ENCODE data around the gene DCX. TPM values are rescaled to one million over a fixed set of nuclear protein-coding genes. Genes with fewer than 3 reads are reported as not detected.

The DCX gene
- polyA plus RNA-seq, 1 donor (not counting 4 experiments of a cell fraction or from before 2014, with no cell fraction given), result not detected

DNA sequence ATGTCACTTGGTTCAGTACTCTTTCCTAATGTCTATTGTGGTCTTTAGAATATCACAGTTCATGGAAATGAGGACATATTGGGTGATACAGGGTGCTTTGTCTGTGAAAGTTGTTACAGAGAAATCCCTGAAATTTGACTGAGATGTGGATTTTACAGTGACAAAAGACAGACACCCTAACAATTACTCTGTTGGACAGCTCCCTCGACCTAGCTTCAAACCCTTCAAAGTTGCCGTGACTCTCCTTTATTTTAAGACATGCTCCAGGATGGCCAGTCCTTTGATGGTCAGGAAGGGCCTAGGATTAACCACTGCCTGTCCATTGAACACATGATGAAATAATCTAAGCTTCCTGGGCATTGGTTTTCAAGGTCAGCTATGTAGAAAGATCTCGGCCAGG lies 4.0 kb downstream of the DCX start:
- Histone ChIP-seq H3K9me3 (ENCODE audit: control insufficient read depth, low read depth, low read length) (no peaks in the 10 kb centered on the region), H3K9ac (ENCODE audit: control insufficient read depth, extremely low read depth, insufficient read depth, low read length) (no peak overlapping the region), H3K27me3 (ENCODE audit: control insufficient read depth, extremely low read depth, insufficient read depth, low read length) (peaks cover 2% of the 10 kb centered on the region), H3K79me2 (ENCODE audit: control insufficient read depth, insufficient read depth, low read length) (no peaks in the 10 kb centered on the region), H3K4me1 (ENCODE audit: control insufficient read depth, extremely low read depth, insufficient read depth, low read length) (no peaks in the 10 kb centered on the region), H3K36me3 (ENCODE audit: control insufficient read depth in 2 of 2, extremely low read depth in 1 of 2, insufficient read depth in 2 of 2, low read length in 2 of 2) (no peaks in the 10 kb centered on the region), H4K20me1 (ENCODE audit: control insufficient read depth, extremely low read depth, insufficient read depth, low read length) (no peaks in the 10 kb centered on the region), H3K9me1 (ENCODE audit: control insufficient read depth, extremely low read depth, insufficient read depth, low read length) (no peaks in the 10 kb centered on the region), H3K4me2 (ENCODE audit: control insufficient read depth, extremely low read depth, insufficient read depth, low read depth, low read length) (no peak overlapping the region), H3K27ac (ENCODE audit: control insufficient read depth, insufficient read depth, low read length) (no peak overlapping the region), H3K4me3 (ENCODE audit: control insufficient read depth in 2 of 3, extremely low read depth in 1 of 3, insufficient read depth in 2 of 3, low read depth in 1 of 3, low read length in 3 of 3) (no peak overlapping the region), H2AFZ (ENCODE audit: control insufficient read depth, low read length) (no peak overlapping the region)
- no peak for FAIRE-seq
- no peak for TF ChIP-seq EZH2 (IDR thresholded peaks at IDR 0.05; ENCODE audit: low read length)
- TF ChIP-seq, protein P1, sequence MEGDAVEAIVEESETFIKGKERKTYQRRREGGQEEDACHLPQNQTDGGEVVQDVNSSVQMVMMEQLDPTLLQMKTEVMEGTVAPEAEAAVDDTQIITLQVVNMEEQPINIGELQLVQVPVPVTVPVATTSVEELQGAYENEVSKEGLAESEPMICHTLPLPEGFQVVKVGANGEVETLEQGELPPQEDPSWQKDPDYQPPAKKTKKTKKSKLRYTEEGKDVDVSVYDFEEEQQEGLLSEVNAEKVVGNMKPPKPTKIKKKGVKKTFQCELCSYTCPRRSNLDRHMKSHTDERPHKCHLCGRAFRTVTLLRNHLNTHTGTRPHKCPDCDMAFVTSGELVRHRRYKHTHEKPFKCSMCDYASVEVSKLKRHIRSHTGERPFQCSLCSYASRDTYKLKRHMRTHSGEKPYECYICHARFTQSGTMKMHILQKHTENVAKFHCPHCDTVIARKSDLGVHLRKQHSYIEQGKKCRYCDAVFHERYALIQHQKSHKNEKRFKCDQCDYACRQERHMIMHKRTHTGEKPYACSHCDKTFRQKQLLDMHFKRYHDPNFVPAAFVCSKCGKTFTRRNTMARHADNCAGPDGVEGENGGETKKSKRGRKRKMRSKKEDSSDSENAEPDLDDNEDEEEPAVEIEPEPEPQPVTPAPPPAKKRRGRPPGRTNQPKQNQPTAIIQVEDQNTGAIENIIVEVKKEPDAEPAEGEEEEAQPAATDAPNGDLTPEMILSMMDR (optimal IDR thresholded peaks at IDR 0.05 in 1 of 3, IDR thresholded peaks at IDR 0.05 in 1 of 3, conservative IDR thresholded peaks at IDR 0.05 in 1 of 3; ENCODE audit: extremely low read depth in 1 of 3, insufficient read depth in 2 of 3, low read length in 3 of 3), result no peak
- dilution Hi-C loops (cut with MboI; ENCODE audit: extremely low pct_ligation_motif_present, low sequenced_read_pairs), result no loop called here
- DNase-seq (ENCODE audit: low read depth, low spot score), result no peak

- Histone ChIP-seq H4K20me1 (ENCODE audit: control insufficient read depth, extremely low read depth, insufficient read depth, low read length) (no peaks in the 10 kb centered on the region), H3K27me3 (ENCODE audit: control insufficient read depth, extremely low read depth, insufficient read depth, low read length) (no peaks in the 10 kb centered on the region), H3K36me3 (ENCODE audit: control insufficient read depth in 2 of 2, extremely low read depth in 1 of 2, insufficient read depth in 2 of 2, low read length in 2 of 2) (no peaks in the 10 kb centered on the region), H3K79me2 (ENCODE audit: control insufficient read depth, insufficient read depth, low read length) (no peaks in the 10 kb centered on the region), H3K9ac (ENCODE audit: control insufficient read depth, extremely low read depth, insufficient read depth, low read length) (no peak overlapping the region), H3K9me1 (ENCODE audit: control insufficient read depth, extremely low read depth, insufficient read depth, low read length) (no peaks in the 10 kb centered on the region), H3K4me3 (ENCODE audit: control insufficient read depth in 2 of 3, extremely low read depth in 1 of 3, insufficient read depth in 2 of 3, low read depth in 1 of 3, low read length in 3 of 3) (no peak overlapping the region), H2AFZ (ENCODE audit: control insufficient read depth, low read length) (no peak overlapping the region), H3K4me1 (ENCODE audit: control insufficient read depth, extremely low read depth, insufficient read depth, low read length) (no peaks in the 10 kb centered on the region), H3K4me2 (ENCODE audit: control insufficient read depth, extremely low read depth, insufficient read depth, low read depth, low read length) (no peak overlapping the region), H3K27ac (ENCODE audit: control insufficient read depth, insufficient read depth, low read length) (no peak overlapping the region), H3K9me3 (ENCODE audit: control insufficient read depth, low read depth, low read length) (no peaks in the 10 kb centered on the region)
- dilution Hi-C loops (cut with MboI; ENCODE audit: extremely low pct_ligation_motif_present, low sequenced_read_pairs), result no loop called here
- DNase-seq (ENCODE audit: low read depth, low spot score), result no peak
- TF ChIP-seq EZH2 (IDR thresholded peaks at IDR 0.05; ENCODE audit: low read length), result no peak
- TF ChIP-seq, protein P1 (optimal IDR thresholded peaks at IDR 0.05 in 1 of 3, IDR thresholded peaks at IDR 0.05 in 1 of 3, conservative IDR thresholded peaks at IDR 0.05 in 1 of 3; ENCODE audit: extremely low read depth in 1 of 3, insufficient read depth in 2 of 3, low read length in 3 of 3), result no peak
- no peak for FAIRE-seq
Observed at GRCh38 chrX:111402344-111402743, 9.6 kb downstream of the DCX start.
